Stimulated activated CD8-positive, alpha-beta memory T cell treated with anti-CD3 and anti-CD28 coated beads, Interleukin-7, amount 100 ng/mL, for 48 hours (primary cell): ENCODE data around the gene P2RX3.
"Not testable (repeated sequence)": the region's sequence is repeated elsewhere in the genome, so short reads cannot be mapped to it uniquely, and the experiment has no call there.

Experiments used
- DNase-seq, 2 donors: peaks; one replicate each; pipeline ENCODE4 v3.0.0-alpha.2; 2020; ENCODE audit warnings: low read depth in 1 of 2; ENCODE audit errors: extremely low read depth in 1 of 2

Gene P2RX3

GRCh38 chr11:57324154-57324885 is 13.8 kb upstream of the P2RX3 start:
- no peak for DNase-seq

GRCh38 chr11:57324886-57325734 is 13.0 kb upstream of the P2RX3 start, which contains the start of gene TNKS1BP1:
TNKS1BP1 (minus strand) TSS chr11:57324952; CDS start chr11:57321885, 3,067 bp downstream.
- peak; percentile 74 to 88 for DNase-seq

- DNase-seq = no peak
Measured at GRCh38 chr11:57325735-57326048, 12.5 kb upstream of the P2RX3 start.

- DNase-seq = no peak
Measured at GRCh38 chr11:57327721-57328120, 10.4 kb upstream of the P2RX3 start.

- DNase-seq = no peak
Measured at GRCh38 chr11:57330029-57330428, 8.1 kb upstream of the P2RX3 start.

- no peak for DNase-seq
Measured at GRCh38 chr11:57331720-57332119, 6.4 kb upstream of the P2RX3 start.

- no peak for DNase-seq
Measured at GRCh38 chr11:57332694-57333440, 5.3 kb upstream of the P2RX3 start.

- DNase-seq = no peak
Measured at GRCh38 chr11:57335023-57335342, 3.2 kb upstream of the P2RX3 start.

GRCh38 chr11:57335343-57336110 is 2.6 kb upstream of the P2RX3 start, which contains the start of gene SSRP1:
SSRP1 (minus strand) TSS chr11:57335892; CDS start chr11:57335121, 771 bp downstream.
- DNase-seq = peak; percentile 69 to 87

- no peak for DNase-seq
Measured at GRCh38 chr11:57336111-57336666, 2.0 kb upstream of the P2RX3 start.

GRCh38 chr11:57336856-57337255 is 1.3 kb upstream of the P2RX3 start:
- not testable (repeated sequence) for DNase-seq

GRCh38 chr11:57339328-57339727 is 1.2 kb downstream of the P2RX3 start:
- DNase-seq = no peak

GRCh38 chr11:57340039-57340615 is 2.0 kb downstream of the P2RX3 start:
- no peak for DNase-seq

GRCh38 chr11:57341250-57341808 is 3.2 kb downstream of the P2RX3 start:
- no peak for DNase-seq

- DNase-seq = no peak
Measured at GRCh38 chr11:57342702-57343101, 4.5 kb downstream of the P2RX3 start.

- no peak for DNase-seq
Measured at GRCh38 chr11:57343825-57344224, 5.7 kb downstream of the P2RX3 start.

- DNase-seq = no peak
Measured at GRCh38 chr11:57344826-57345225, 6.7 kb downstream of the P2RX3 start.

- peak in 1 of 2 donors; percentile 37 for DNase-seq
Measured at GRCh38 chr11:57345555-57346211, 7.5 kb downstream of the P2RX3 start.

GRCh38 chr11:57347336-57347735 is 9.2 kb downstream of the P2RX3 start:
- no peak for DNase-seq
